Esophagus squamous epithelium (tissue), 5 donors: ENCODE results near the gene IL1RAPL1. TPM values are rescaled to one million over a fixed set of nuclear protein-coding genes. Genes with fewer than 3 reads are reported as not detected.

Experiments
- DNase-seq: peaks from one replicate; lab custom pipeline; 2025; lab: John Stamatoyannopoulos, UW
- H3K27ac ChIP-seq, 4 donors: fragments of 200-600 bp; sonication (generic); one replicate each; pipeline ENCODE4 v1.5.1; 2016 to 2019; ENCODE audit warnings: mild to moderate bottlenecking in 1 of 4
- H3K27me3 ChIP-seq, 4 donors: fragments of 200-600 bp; sonication (generic); 1 replicate in 3 of 4; 2 replicates in 1 of 4; pipeline versions ENCODE4 v1.5.1 to v1.6.0; 2017 to 2021; ENCODE audit warnings: antibody characterized with exemption in 1 of 4
- H3K36me3 ChIP-seq, 3 donors: fragments of 200-600 bp; sonication (generic); one replicate each; pipeline ENCODE4 v1.5.1; 2016 to 2019
- H3K4me1 ChIP-seq, 3 donors: fragments of 200-600 bp; sonication (generic); one replicate each; pipeline ENCODE4 v1.5.1; 2017 to 2019
- H3K4me3 ChIP-seq, 4 donors: fragments of 200-600 bp; sonication (generic); 1 replicate in 3 of 4; 2 replicates in 1 of 4; pipeline ENCODE4 v1.5.1; 2016 to 2019; ENCODE audit warnings: mild to moderate bottlenecking in 2 of 4, moderate library complexity in 1 of 4
- H3K9me3 ChIP-seq, 3 donors: fragments of 200-600 bp; sonication (generic); one replicate each; pipeline ENCODE4 v1.5.1; 2016 to 2019
- POLR2A ChIP-seq, 4 donors: fragments of 450-650 bp; IDR thresholded peaks; one replicate each; pipeline ENCODE4 v1.6.1; 2017; ENCODE audit warnings: antibody characterized with exemption in 4 of 4, mild to moderate bottlenecking in 4 of 4, moderate library complexity in 3 of 4
- WGBS, 2 donors: methylation state at CpG; one replicate each; pipeline ENCODE4 v1.1.5; 2018; 5-methylcytosine and 5-hydroxymethylcytosine counted together
- intact Hi-C: fragments of 100-400 bp; cut with DNase I; formaldehyde crosslinking; loops from one replicate; pipeline ENCODE4 v1.15.0; 2022
- total RNA-seq, 4 donors: library from RNA; depleted of rRNA; stranded (reverse); fragments of >200 nt; gene quantifications; one replicate each; pipeline ENCODE4 v1.1.0, GENCODE V29; 2016
- TF ChIP-seq, protein P1 (sequence below), 6 experiments: fragments of 450-650 bp in 4 of 6; fragments of 200-600 bp in 2 of 6; sonication (generic) in 2 of 6; IDR thresholded peaks; one replicate each; pipeline ENCODE4 v1.5.1; 2016 to 2019; ENCODE audit warnings: antibody characterized with exemption in 6 of 6, mild to moderate bottlenecking in 4 of 6, moderate library complexity in 4 of 6
- donor health status: DM: yes; HTN: yes; CAD: no.

IL1RAPL1 gene
- total RNA-seq, 4 donors from 2014 or later: 0.09 to 0.19 (median 0.13) TPM; not detected in 1

DNA sequence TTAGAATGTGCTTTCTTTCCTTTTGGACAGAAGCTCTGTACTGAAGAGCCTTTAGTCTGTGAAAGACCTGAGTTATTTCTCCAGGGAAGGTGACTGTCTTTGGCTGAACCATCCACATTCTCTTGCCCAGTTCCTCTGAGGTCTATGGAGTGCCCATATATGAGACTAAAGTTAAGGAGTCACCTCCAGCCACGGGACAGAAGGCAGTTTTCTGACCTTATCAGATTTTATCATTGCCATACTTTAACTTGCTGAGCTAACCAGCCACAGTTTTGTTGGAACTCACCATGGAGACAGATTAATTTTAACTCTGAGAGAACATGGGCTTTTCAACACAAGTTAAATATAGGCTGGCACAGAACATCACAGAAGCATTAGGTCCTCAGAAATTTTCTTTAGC lies 26.3 kb downstream of the IL1RAPL1 start:
- no peak for TF ChIP-seq POLR2A (IDR thresholded peaks at IDR 0.05)
- TF ChIP-seq, protein P1, sequence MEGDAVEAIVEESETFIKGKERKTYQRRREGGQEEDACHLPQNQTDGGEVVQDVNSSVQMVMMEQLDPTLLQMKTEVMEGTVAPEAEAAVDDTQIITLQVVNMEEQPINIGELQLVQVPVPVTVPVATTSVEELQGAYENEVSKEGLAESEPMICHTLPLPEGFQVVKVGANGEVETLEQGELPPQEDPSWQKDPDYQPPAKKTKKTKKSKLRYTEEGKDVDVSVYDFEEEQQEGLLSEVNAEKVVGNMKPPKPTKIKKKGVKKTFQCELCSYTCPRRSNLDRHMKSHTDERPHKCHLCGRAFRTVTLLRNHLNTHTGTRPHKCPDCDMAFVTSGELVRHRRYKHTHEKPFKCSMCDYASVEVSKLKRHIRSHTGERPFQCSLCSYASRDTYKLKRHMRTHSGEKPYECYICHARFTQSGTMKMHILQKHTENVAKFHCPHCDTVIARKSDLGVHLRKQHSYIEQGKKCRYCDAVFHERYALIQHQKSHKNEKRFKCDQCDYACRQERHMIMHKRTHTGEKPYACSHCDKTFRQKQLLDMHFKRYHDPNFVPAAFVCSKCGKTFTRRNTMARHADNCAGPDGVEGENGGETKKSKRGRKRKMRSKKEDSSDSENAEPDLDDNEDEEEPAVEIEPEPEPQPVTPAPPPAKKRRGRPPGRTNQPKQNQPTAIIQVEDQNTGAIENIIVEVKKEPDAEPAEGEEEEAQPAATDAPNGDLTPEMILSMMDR (IDR thresholded peaks at IDR 0.05): no peak
- H3K4me3 ChIP-seq: no peak overlapping the region
- H3K27ac ChIP-seq: no peak overlapping the region
- no peaks in the 10 kb centered on the region for H3K4me1 ChIP-seq
- H3K36me3 ChIP-seq: no peaks in the 10 kb centered on the region
- no peak for DNase-seq
- 0 to 60% methylated on average over 1 of the region's 1 CpG for WGBS, 2 donors
- no peaks in the 10 kb centered on the region for H3K9me3 ChIP-seq
- intact Hi-C loops: no loop called here
- H3K27me3 ChIP-seq: no peaks in the 10 kb centered on the region

DNA sequence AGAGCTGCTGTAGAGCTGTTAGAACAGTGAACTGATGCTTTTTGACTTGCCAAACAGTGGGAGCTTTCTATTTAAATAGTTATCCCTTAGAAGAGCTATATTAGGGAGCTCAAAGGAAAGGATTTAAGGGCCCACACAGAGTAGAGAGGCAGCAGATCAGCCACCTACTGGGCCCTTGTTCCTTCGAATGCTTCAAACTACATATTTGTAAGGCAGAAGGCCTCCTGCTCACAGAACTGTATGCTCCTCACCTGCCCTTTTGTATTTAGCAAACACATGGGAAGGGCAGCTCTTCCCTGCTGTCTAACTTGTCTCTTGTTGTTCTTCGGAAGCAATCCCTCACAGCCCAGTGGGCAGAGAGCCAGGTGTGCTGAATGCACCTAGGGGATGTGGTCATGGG lies 38.0 kb downstream of the IL1RAPL1 start:
- Histone ChIP-seq H3K9me3 (no peaks in the 10 kb centered on the region), H3K4me1 (no peaks in the 10 kb centered on the region), H3K27me3 (no peaks in the 10 kb centered on the region), H3K4me3 (no peak overlapping the region), H3K36me3 (no peaks in the 10 kb centered on the region), H3K27ac (no peak overlapping the region)
- WGBS, 2 donors: 71 to 73% methylated on average over 1 to 2 of the region's 2 CpGs
- DNase-seq: no peak
- no peak for TF ChIP-seq POLR2A (IDR thresholded peaks at IDR 0.05)
- intact Hi-C loops: no loop called here

DNA sequence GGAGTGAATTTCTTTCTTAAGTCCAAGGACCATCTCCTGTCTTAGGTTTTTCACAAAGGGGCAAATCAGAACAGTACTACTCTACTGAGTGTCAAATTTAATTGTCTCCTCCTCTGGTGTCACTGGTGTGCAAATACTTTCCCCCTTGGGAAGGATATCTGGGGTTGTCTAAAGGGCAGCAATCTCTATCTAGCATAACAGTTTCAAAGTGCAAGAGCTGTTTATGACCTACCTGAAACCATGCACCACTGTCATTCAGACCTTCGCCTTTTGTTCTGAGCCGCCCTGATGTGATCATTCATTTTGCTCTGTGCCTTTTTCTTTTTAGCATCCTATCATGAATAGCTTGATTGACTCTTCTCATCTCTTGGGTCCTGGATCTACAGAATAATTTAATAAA lies 39.3 kb downstream of the IL1RAPL1 start:
- H3K9me3 ChIP-seq: no peaks in the 10 kb centered on the region
- no peak for DNase-seq
- intact Hi-C loops: no loop called here
- no peak for TF ChIP-seq POLR2A (IDR thresholded peaks at IDR 0.05)
- TF ChIP-seq, protein P1 (IDR thresholded peaks at IDR 0.05): no peak
- no peaks in the 10 kb centered on the region for H3K36me3 ChIP-seq
- no peaks in the 10 kb centered on the region for H3K4me1 ChIP-seq
- 91 to 97% methylated on average over 2 of the region's 2 CpGs for WGBS, 2 donors
- H3K4me3 ChIP-seq: no peak overlapping the region
- H3K27me3 ChIP-seq: no peaks in the 10 kb centered on the region
- H3K27ac ChIP-seq: no peak overlapping the region

DNA sequence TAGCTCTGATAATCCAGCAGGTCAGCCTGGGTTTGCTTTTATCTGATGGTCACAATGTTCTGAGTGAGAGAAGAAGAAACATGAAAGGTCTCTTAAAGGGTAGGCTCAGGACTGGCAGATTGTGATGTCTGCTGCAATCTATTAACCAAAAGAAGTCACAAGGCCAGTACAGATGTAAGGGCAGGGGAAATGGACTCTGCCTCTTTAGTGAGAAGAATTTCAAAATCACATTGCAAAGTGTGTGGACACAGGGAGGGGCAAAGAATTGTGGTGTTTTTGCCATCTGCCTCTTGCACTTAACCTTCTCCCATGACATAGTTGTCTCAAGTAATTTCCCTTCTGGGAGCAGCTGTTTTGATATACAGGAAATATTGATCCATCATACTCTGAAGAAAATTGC lies 40.9 kb downstream of the IL1RAPL1 start:
- TF ChIP-seq, protein P1 (IDR thresholded peaks at IDR 0.05): no peak
- no peak for TF ChIP-seq POLR2A (IDR thresholded peaks at IDR 0.05)
- Histone ChIP-seq H3K4me3 (no peak overlapping the region), H3K27ac (no peak overlapping the region), H3K27me3 (no peaks in the 10 kb centered on the region), H3K9me3 (no peaks in the 10 kb centered on the region), H3K4me1 (no peaks in the 10 kb centered on the region), H3K36me3 (no peaks in the 10 kb centered on the region)
- no peak for DNase-seq
- intact Hi-C loops: no loop called here

DNA sequence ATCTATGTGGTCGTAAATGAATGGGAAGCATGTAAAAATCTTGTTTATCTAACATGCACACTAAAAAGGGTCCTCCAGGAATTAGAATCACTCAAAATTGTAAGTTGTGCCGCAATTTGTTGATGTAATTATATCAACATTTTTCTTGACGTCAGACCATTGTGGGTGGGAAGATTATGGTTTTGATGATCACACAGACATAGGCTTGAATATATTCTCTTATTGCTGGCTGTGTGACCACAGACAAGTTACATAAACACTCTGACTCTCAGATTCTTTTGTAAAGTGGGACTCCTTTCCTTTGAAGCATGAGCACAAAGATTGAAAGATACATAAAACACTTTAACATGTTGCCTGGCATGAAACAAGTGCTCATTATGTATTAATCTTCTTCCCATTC lies 51.5 kb downstream of the IL1RAPL1 start:
- no peaks in the 10 kb centered on the region for H3K4me1 ChIP-seq
- TF ChIP-seq, protein P1 (IDR thresholded peaks at IDR 0.05): no peak
- no peak for TF ChIP-seq POLR2A (IDR thresholded peaks at IDR 0.05)
- H3K9me3 ChIP-seq: no peaks in the 10 kb centered on the region
- H3K27me3 ChIP-seq: no peaks in the 10 kb centered on the region
- intact Hi-C loops: no loop called here
- 62 to 64% methylated on average over 3 of the region's 3 CpGs for WGBS, 2 donors
- H3K27ac ChIP-seq: no peak overlapping the region
- no peak overlapping the region for H3K4me3 ChIP-seq
- no peaks in the 10 kb centered on the region for H3K36me3 ChIP-seq
- no peak for DNase-seq

DNA sequence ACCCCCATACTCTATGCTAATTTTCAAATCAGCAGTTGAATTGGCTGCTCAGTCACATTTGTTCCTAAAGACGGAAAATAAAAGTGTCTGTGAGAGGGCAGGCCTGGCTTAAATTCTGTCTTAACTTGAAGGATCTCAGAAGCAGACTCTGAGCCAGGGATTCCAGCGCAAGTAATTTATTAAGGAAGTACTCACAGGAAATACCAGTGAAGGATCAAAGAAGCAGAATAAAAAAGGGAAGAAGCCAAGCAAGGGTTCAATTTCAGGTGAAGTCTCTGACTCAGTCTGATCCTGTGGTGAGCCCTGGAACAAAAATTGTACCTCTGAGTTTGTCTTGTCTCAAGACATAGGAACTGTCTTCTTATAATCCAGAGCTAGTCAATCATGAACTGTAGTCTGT lies 52.2 kb downstream of the IL1RAPL1 start:
- H3K4me1 ChIP-seq: no peaks in the 10 kb centered on the region
- H3K36me3 ChIP-seq: no peaks in the 10 kb centered on the region
- TF ChIP-seq, protein P1 (IDR thresholded peaks at IDR 0.05): no peak
- TF ChIP-seq POLR2A (IDR thresholded peaks at IDR 0.05): no peak
- H3K9me3 ChIP-seq: no peaks in the 10 kb centered on the region
- no peak overlapping the region for H3K27ac ChIP-seq
- no peak for DNase-seq
- intact Hi-C loops: no loop called here
- no peaks in the 10 kb centered on the region for H3K27me3 ChIP-seq
- WGBS, 2 donors: 0 to 17% methylated on average over 2 of the region's 2 CpGs
- H3K4me3 ChIP-seq: no peak overlapping the region
